Stomach (tissue), 4 donors: ENCODE data around the gene ST8SIA4.

ENCODE experiments used
- CTCF ChIP-seq, 7 experiments: fragments of 450-650 bp in 4 of 7; fragments of 200-600 bp in 3 of 7; sonication (generic) in 3 of 7; IDR thresholded peaks; one replicate each; pipeline ENCODE4 v1.5.1; 2016 to 2019; ENCODE audit warnings: antibody characterized with exemption in 7 of 7, control low read depth in 2 of 7, mild to moderate bottlenecking in 1 of 7
- EP300 ChIP-seq: sonication (generic); formaldehyde crosslinking; IDR thresholded peaks from one replicate; pipeline ENCODE4 v1.6.1; 2017; ENCODE audit warnings: antibody characterized with exemption
- POLR2A ChIP-seq, 4 donors: fragments of 450-650 bp; IDR thresholded peaks; one replicate each; pipeline ENCODE4 v1.6.1; 2016; ENCODE audit warnings: antibody characterized with exemption in 4 of 4, control low read depth in 2 of 4, mild to moderate bottlenecking in 1 of 4, moderate library complexity in 1 of 4
- POLR2AphosphoS5 ChIP-seq, 3 donors: sonication (generic); formaldehyde crosslinking; IDR thresholded peaks; one replicate each; pipeline ENCODE4 v1.6.1; 2016; ENCODE audit warnings: antibody characterized with exemption in 3 of 3

- no peak for TF ChIP-seq CTCF (IDR thresholded peaks at IDR 0.05)
- no peak for TF ChIP-seq EP300
- no peak for TF ChIP-seq POLR2AphosphoS5 (IDR thresholded peaks at IDR 0.05)
- TF ChIP-seq POLR2A (IDR thresholded peaks at IDR 0.05): no peak
These were observed 62.3 kb downstream of the ST8SIA4 start for GRCh38 chr5:100840789-100841188.
